ENCODE measurements around the gene IFT81. TPM values are rescaled to one million over a fixed set of nuclear protein-coding genes. Genes with fewer than 3 reads are reported as not detected.

Gene IFT81
- total and polyA plus RNA-seq, 2 of the 13 experiments (the other 11 are each of a cell fraction or from before 2014, with no cell fraction given), result 4.2 to 13.0 TPM

DNA sequence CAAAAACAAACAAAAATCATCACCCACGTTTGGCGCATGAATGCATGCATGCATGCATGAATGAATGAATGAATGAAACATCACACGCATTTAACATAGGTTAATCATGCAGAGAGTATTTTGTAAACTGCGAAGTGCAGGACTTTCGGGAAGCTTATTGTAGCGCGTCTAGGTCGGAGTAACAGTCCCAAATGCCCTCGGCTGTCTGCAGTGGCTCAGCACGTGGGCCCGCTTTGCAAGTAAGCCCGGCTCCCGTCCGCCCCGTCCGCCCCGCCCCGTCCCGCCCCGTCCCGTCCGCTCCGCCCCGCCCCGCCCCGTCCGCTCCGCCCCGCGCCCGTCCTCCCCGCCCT lies 263 bp upstream of the IFT81 start (continued):
- TF ChIP-seq, protein P1, sequence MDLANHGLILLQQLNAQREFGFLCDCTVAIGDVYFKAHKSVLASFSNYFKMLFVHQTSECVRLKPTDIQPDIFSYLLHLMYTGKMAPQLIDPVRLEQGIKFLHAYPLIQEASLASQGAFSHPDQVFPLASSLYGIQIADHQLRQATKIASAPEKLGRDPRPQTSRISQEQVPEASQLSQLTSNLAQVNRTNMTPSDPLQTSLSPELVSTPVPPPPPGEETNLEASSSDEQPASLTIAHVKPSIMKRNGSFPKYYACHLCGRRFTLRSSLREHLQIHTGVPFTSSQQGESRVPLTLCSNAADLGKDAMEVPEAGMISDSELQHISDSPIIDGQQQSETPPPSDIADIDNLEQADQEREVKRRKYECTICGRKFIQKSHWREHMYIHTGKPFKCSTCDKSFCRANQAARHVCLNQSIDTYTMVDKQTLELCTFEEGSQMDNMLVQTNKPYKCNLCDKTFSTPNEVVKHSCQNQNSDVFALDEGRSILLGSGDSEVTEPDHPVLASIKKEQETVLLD (CRISPR knock-in tag; IDR thresholded peaks at IDR 0.05; ENCODE audit: low read depth), result no peak
- no peak for TF ChIP-seq MEIS1 (CRISPR knock-in tag; IDR thresholded peaks at IDR 0.05; ENCODE audit: borderline replicate concordance)
- TF ChIP-seq XBP1 (CRISPR knock-in tag; IDR thresholded peaks at IDR 0.05), result no peak
- TF ChIP-seq MZF1 (CRISPR knock-in tag; IDR thresholded peaks at IDR 0.05; ENCODE audit: borderline replicate concordance), result no peak
- TF ChIP-seq NCOA1 (CRISPR knock-in tag; IDR thresholded peaks at IDR 0.05), result no peak
- TF ChIP-seq, protein P2, sequence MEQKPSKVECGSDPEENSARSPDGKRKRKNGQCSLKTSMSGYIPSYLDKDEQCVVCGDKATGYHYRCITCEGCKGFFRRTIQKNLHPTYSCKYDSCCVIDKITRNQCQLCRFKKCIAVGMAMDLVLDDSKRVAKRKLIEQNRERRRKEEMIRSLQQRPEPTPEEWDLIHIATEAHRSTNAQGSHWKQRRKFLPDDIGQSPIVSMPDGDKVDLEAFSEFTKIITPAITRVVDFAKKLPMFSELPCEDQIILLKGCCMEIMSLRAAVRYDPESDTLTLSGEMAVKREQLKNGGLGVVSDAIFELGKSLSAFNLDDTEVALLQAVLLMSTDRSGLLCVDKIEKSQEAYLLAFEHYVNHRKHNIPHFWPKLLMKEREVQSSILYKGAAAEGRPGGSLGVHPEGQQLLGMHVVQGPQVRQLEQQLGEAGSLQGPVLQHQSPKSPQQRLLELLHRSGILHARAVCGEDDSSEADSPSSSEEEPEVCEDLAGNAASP (CRISPR knock-in tag; IDR thresholded peaks at IDR 0.05; ENCODE audit: borderline replicate concordance), result no peak
- TF ChIP-seq KMT2B (CRISPR knock-in tag; IDR thresholded peaks at IDR 0.05), result no peak; the same call in 1 of the 2 replicates
- TF ChIP-seq, protein P3, sequence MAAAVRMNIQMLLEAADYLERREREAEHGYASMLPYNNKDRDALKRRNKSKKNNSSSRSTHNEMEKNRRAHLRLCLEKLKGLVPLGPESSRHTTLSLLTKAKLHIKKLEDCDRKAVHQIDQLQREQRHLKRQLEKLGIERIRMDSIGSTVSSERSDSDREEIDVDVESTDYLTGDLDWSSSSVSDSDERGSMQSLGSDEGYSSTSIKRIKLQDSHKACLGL (CRISPR knock-in tag; IDR thresholded peaks at IDR 0.05), result peak; percentile 34
- TF ChIP-seq MIER3 (CRISPR knock-in tag; IDR thresholded peaks at IDR 0.05; ENCODE audit: borderline replicate concordance), result no peak
- TF ChIP-seq, protein P4, sequence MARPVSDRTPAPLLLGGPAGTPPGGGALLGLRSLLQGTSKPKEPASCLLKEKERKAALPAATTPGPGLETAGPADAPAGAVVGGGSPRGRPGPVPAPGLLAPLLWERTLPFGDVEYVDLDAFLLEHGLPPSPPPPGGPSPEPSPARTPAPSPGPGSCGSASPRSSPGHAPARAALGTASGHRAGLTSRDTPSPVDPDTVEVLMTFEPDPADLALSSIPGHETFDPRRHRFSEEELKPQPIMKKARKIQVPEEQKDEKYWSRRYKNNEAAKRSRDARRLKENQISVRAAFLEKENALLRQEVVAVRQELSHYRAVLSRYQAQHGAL (CRISPR knock-in tag; IDR thresholded peaks at IDR 0.05; ENCODE audit: not compliant biosample characterization), result no peak
- TF ChIP-seq ATRX (CRISPR knock-in tag; IDR thresholded peaks at IDR 0.05; ENCODE audit: borderline replicate concordance), result no peak
- no peak for TF ChIP-seq TCF7 (IDR thresholded peaks at IDR 0.05; ENCODE audit: low read depth)
- TF ChIP-seq ZNF468 (CRISPR knock-in tag; IDR thresholded peaks at IDR 0.05), result no peak
- TF ChIP-seq, protein P5, sequence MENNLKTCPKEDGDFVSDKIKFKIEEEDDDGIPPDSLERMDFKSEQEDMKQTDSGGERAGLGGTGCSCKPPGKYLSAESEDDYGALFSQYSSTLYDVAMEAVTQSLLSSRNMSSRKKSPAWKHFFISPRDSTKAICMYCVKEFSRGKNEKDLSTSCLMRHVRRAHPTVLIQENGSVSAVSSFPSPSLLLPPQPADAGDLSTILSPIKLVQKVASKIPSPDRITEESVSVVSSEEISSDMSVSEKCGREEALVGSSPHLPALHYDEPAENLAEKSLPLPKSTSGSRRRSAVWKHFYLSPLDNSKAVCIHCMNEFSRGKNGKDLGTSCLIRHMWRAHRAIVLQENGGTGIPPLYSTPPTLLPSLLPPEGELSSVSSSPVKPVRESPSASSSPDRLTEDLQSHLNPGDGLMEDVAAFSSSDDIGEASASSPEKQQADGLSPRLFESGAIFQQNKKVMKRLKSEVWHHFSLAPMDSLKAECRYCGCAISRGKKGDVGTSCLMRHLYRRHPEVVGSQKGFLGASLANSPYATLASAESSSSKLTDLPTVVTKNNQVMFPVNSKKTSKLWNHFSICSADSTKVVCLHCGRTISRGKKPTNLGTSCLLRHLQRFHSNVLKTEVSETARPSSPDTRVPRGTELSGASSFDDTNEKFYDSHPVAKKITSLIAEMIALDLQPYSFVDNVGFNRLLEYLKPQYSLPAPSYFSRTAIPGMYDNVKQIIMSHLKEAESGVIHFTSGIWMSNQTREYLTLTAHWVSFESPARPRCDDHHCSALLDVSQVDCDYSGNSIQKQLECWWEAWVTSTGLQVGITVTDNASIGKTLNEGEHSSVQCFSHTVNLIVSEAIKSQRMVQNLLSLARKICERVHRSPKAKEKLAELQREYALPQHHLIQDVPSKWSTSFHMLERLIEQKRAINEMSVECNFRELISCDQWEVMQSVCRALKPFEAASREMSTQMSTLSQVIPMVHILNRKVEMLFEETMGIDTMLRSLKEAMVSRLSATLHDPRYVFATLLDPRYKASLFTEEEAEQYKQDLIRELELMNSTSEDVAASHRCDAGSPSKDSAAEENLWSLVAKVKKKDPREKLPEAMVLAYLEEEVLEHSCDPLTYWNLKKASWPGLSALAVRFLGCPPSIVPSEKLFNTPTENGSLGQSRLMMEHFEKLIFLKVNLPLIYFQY (CRISPR knock-in tag; IDR thresholded peaks at IDR 0.05; ENCODE audit: borderline replicate concordance), result no peak

Measured in HepG2 (cell line).